ENCODE data around the gene ZDHHC21.

The ZDHHC21 gene

DNA sequence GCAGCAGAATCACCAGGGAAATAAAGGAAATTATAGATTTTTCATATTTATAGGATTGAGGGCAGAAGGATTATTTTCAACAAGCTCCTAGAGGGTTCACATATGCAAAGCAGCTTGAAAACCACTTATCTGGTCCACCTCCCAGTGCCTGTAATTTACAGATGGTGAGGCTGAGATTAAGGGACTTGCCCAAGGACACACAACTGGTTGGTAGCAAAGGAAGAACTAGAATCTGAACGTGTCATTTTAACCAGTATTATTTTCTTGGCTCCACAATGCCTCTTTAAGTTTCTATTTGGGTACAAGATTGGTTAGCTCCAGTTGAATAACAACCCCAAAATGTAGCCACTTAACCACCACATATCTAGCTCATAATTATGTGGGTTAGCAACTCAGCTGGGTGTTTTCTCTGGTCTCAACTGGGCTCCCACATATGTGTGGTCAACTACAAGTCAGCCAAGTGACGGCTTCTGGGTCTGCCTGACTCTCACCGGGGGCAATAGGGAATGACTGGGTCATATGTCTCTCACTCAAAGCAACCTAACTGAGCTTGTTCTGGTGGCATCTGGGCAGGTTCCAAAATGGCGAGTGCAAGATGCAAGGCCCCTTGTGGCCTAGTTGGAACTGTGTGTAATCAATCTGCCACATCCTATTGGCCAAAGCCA is 127.7 kb downstream of the ZDHHC21 start:
- DNase-seq (ENCODE audit: low read depth), result no peak
- TF ChIP-seq, protein P1, sequence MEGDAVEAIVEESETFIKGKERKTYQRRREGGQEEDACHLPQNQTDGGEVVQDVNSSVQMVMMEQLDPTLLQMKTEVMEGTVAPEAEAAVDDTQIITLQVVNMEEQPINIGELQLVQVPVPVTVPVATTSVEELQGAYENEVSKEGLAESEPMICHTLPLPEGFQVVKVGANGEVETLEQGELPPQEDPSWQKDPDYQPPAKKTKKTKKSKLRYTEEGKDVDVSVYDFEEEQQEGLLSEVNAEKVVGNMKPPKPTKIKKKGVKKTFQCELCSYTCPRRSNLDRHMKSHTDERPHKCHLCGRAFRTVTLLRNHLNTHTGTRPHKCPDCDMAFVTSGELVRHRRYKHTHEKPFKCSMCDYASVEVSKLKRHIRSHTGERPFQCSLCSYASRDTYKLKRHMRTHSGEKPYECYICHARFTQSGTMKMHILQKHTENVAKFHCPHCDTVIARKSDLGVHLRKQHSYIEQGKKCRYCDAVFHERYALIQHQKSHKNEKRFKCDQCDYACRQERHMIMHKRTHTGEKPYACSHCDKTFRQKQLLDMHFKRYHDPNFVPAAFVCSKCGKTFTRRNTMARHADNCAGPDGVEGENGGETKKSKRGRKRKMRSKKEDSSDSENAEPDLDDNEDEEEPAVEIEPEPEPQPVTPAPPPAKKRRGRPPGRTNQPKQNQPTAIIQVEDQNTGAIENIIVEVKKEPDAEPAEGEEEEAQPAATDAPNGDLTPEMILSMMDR (IDR thresholded peaks at IDR 0.05; ENCODE audit: control insufficient read depth, extremely low read depth, insufficient read depth), result no peak
- no peak overlapping the region for H3K4me3 ChIP-seq (ENCODE audit: low read depth, low read length)

DNA sequence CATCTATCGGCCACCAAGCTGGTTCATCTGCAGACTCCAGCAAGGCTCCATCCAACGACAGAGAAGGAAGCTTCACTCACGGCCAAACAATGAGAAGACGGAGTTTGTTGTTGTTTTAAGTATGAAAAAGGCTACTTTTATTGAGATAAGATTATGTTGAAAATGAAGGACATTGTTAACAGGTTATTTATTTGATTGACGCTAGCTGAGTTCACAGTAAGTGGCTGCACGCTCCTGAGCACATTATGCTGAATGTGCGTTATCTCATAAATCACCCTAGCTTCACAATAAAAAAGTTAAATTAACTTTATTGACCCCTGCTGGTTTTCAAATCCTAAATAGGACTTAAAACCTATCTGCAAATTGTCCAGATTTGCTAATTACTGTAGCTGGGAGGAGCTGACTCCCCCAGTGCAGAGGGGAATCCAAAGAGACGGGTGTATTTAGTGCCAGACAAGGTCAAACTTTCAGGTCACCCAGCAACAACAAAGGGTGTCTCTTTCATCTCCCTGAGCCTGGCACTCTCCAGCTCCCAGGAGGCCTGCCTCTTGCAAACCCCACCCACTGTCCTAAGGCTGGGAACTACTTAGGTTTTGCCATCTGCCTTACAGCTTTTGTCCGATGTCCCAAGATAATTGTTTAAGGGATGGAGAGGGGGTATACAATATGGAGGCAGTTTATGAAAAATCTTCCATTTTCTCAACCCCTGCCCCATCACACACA is 129.2 kb downstream of the ZDHHC21 start:
- no peak overlapping the region for H3K4me3 ChIP-seq (ENCODE audit: low read depth, low read length)
- no peak for DNase-seq (ENCODE audit: low read depth)
- TF ChIP-seq, protein P1 (IDR thresholded peaks at IDR 0.05; ENCODE audit: control insufficient read depth, extremely low read depth, insufficient read depth), result no peak

DNA sequence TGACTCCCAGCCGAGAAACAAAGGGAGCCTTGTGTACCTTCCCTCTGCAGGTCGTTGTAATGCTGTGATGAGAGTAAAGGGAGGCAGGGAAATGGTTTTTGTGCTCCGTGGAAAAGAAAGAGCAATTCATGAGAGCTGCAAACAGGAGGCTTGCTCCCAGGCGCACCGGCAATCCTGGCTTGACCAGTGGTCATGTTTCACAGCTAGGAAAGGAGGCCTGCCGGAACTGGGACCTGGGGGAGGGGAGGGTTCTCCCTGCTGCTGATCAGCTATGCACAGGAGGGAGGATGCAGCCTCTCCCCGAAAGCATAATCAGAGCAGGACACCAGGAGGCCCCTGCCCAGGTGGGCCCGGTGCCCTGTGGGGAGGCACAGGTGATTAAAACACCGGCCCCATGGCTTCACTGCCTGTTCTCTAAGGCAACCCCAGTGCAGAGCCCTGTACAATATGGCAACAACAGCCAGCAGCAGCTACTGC is 131.3 kb downstream of the ZDHHC21 start:
- TF ChIP-seq, protein P1 (IDR thresholded peaks at IDR 0.05; ENCODE audit: control insufficient read depth, extremely low read depth, insufficient read depth), result no peak
- DNase-seq (ENCODE audit: low read depth), result no peak

More for the DNA sequence above, 131.3 kb downstream of the ZDHHC21 start:
- no peak overlapping the region for H3K4me3 ChIP-seq (ENCODE audit: low read depth, low read length)

All from LNCaP clone FGC (cell line).